Measurements from ENCODE around the gene PRR13.

PRR13 gene

GRCh38 chr12:53493610-53494391 lies 52.3 kb downstream of the PRR13 start:
- no peak for DNase-seq (ENCODE audit: low read depth)

Data from stimulated activated CD8-positive, alpha-beta memory T cell treated with anti-CD3 and anti-CD28 coated beads, Interleukin-15, amount 100 ng/mL, for 24 hours (primary cell).